ENCODE data around the gene TNNI3. TPM values are rescaled to one million over a fixed set of nuclear protein-coding genes. Genes with fewer than 3 reads are reported as not detected.

The TNNI3 gene
- total and polyA plus RNA-seq, 2 donors, result 0.14 to 0.75 TPM

- Histone ChIP-seq H3K27me3 (ENCODE audit: control insufficient read depth in 2 of 2, insufficient read depth in 1 of 2, low read length in 1 of 2) (peaks cover 0 to 12% of the 10 kb centered on the region in 2 donors), H3K4me1 (ENCODE audit: control insufficient read depth in 2 of 2, insufficient read depth in 2 of 2, low read length in 2 of 2) (peaks cover 14 to 35% of the 10 kb centered on the region in 2 donors), H3K4me3 (ENCODE audit: low read length in 2 of 2) (peak overlapping the region; percentile 68 to 79), H3K36me3 (ENCODE audit: control insufficient read depth in 2 of 2, insufficient read depth in 2 of 2, low read length in 1 of 2) (peaks cover 0 to 1% of the 10 kb centered on the region in 2 donors), H3K27ac (ENCODE audit: low read depth in 1 of 2, low read length in 1 of 2) (peak overlapping the region; percentile 28 to 32), H3K9me3 (ENCODE audit: control insufficient read depth in 2 of 2, insufficient read depth in 1 of 2, low read length in 1 of 2) (peaks cover 0 to 2% of the 10 kb centered on the region in 2 donors)
- under 1% methylated on average over 44 of the region's 44 CpGs for WGBS
- peak; percentile 84 to 97 (median 93) for DNase-seq (ENCODE audit: low read depth in 6 of 9, low spot score in 9 of 9)
Measured at GRCh38 chr19:55117663-55118391, 39.7 kb downstream of the TNNI3 start.

- DNase-seq (ENCODE audit: low read depth in 6 of 9, low spot score in 9 of 9), result no peak
- under 1% methylated on average over 97 of the region's 97 CpGs for WGBS
- H3K36me3 ChIP-seq (ENCODE audit: control insufficient read depth in 2 of 2, insufficient read depth in 2 of 2, low read length in 1 of 2), result peaks cover 0 to 9% of the 10 kb centered on the region in 2 donors
- peaks cover 0 to 9% of the 10 kb centered on the region in 2 donors for H3K27me3 ChIP-seq (ENCODE audit: control insufficient read depth in 2 of 2, insufficient read depth in 1 of 2, low read length in 1 of 2)
- peak within 1 kb of the TSS; percentile 55 to 66 for H3K27ac ChIP-seq (ENCODE audit: low read depth in 1 of 2, low read length in 1 of 2)
- H3K4me1 ChIP-seq (ENCODE audit: control insufficient read depth in 2 of 2, insufficient read depth in 2 of 2, low read length in 2 of 2), result peaks cover 14 to 35% of the 10 kb centered on the region in 2 donors
- peak within 1 kb of the TSS; percentile 78 to 79 for H3K4me3 ChIP-seq (ENCODE audit: low read length in 2 of 2)
- H3K9me3 ChIP-seq (ENCODE audit: control insufficient read depth in 2 of 2, insufficient read depth in 1 of 2, low read length in 1 of 2), result peaks cover 0 to 2% of the 10 kb centered on the region in 2 donors
Measured at GRCh38 chr19:55116859-55117662, 40.5 kb downstream of the TNNI3 start, which contains the start of gene PPP1R12C. PPP1R12C (minus strand) TSS chr19:55117637; CDS start chr19:55117543, 94 bp downstream.

- peaks cover 0 to 2% of the 10 kb centered on the region in 2 donors for H3K9me3 ChIP-seq (ENCODE audit: control insufficient read depth in 2 of 2, insufficient read depth in 1 of 2, low read length in 1 of 2)
- peaks cover 0 to 11% of the 10 kb centered on the region in 2 donors for H3K36me3 ChIP-seq (ENCODE audit: control insufficient read depth in 2 of 2, insufficient read depth in 2 of 2, low read length in 1 of 2)
- H3K4me3 ChIP-seq (ENCODE audit: low read length in 2 of 2), result peak overlapping the region; percentile 78 to 79
- peaks cover 14 to 35% of the 10 kb centered on the region in 2 donors for H3K4me1 ChIP-seq (ENCODE audit: control insufficient read depth in 2 of 2, insufficient read depth in 2 of 2, low read length in 2 of 2)
- peak in 2 of 9 donors; percentile 37 to 52 for DNase-seq (ENCODE audit: low read depth in 6 of 9, low spot score in 9 of 9)
- peak overlapping the region; percentile 55 to 58 for H3K27ac ChIP-seq (ENCODE audit: low read depth in 1 of 2, low read length in 1 of 2)
- WGBS, result 1% methylated on average over 25 of the region's 25 CpGs
- H3K27me3 ChIP-seq (ENCODE audit: control insufficient read depth in 2 of 2, insufficient read depth in 1 of 2, low read length in 1 of 2), result peaks cover 0 to 8% of the 10 kb centered on the region in 2 donors
Measured at GRCh38 chr19:55116232-55116858, 41.2 kb downstream of the TNNI3 start.

GRCh38 chr19:55115446-55116065, 42.0 kb downstream of the TNNI3 start:
- H3K36me3 ChIP-seq (ENCODE audit: control insufficient read depth in 2 of 2, insufficient read depth in 2 of 2, low read length in 1 of 2), result peaks cover 0 to 11% of the 10 kb centered on the region in 2 donors
- WGBS, result 86% methylated on average over 13 of the region's 13 CpGs
- peaks cover 0 to 8% of the 10 kb centered on the region in 2 donors for H3K27me3 ChIP-seq (ENCODE audit: control insufficient read depth in 2 of 2, insufficient read depth in 1 of 2, low read length in 1 of 2)
- H3K9me3 ChIP-seq (ENCODE audit: control insufficient read depth in 2 of 2, insufficient read depth in 1 of 2, low read length in 1 of 2), result peaks cover 0 to 2% of the 10 kb centered on the region in 2 donors
- H3K4me1 ChIP-seq (ENCODE audit: control insufficient read depth in 2 of 2, insufficient read depth in 2 of 2, low read length in 2 of 2), result peaks cover 14 to 35% of the 10 kb centered on the region in 2 donors
- H3K4me3 ChIP-seq (ENCODE audit: low read length in 2 of 2), result peak overlapping the region; percentile 78 to 79
- no peak overlapping the region for H3K27ac ChIP-seq (ENCODE audit: low read depth in 1 of 2, low read length in 1 of 2)
- DNase-seq (ENCODE audit: low read depth in 6 of 9, low spot score in 9 of 9), result no peak

- Histone ChIP-seq H3K9me3 (ENCODE audit: control insufficient read depth in 2 of 2, insufficient read depth in 1 of 2, low read length in 1 of 2) (peaks cover 0 to 2% of the 10 kb centered on the region in 2 donors), H3K27me3 (ENCODE audit: control insufficient read depth in 2 of 2, insufficient read depth in 1 of 2, low read length in 1 of 2) (peaks cover 0 to 8% of the 10 kb centered on the region in 2 donors), H3K4me3 (ENCODE audit: low read length in 2 of 2) (no peak overlapping the region), H3K27ac (ENCODE audit: low read depth in 1 of 2, low read length in 1 of 2) (no peak overlapping the region), H3K36me3 (ENCODE audit: control insufficient read depth in 2 of 2, insufficient read depth in 2 of 2, low read length in 1 of 2) (peaks cover 0 to 17% of the 10 kb centered on the region in 2 donors), H3K4me1 (ENCODE audit: control insufficient read depth in 2 of 2, insufficient read depth in 2 of 2, low read length in 2 of 2) (peaks cover 14 to 35% of the 10 kb centered on the region in 2 donors)
- DNase-seq (ENCODE audit: low read depth in 6 of 9, low spot score in 9 of 9), result no peak
- 98% methylated on average over 9 of the region's 9 CpGs for WGBS
Measured at GRCh38 chr19:55114566-55115145, 42.9 kb downstream of the TNNI3 start.

- no peak for DNase-seq (ENCODE audit: low read depth in 6 of 9, low spot score in 9 of 9)
- Histone ChIP-seq H3K27me3 (ENCODE audit: control insufficient read depth in 2 of 2, insufficient read depth in 1 of 2, low read length in 1 of 2) (peaks cover 0 to 5% of the 10 kb centered on the region in 2 donors), H3K27ac (ENCODE audit: low read depth in 1 of 2, low read length in 1 of 2) (no peak overlapping the region), H3K4me1 (ENCODE audit: control insufficient read depth in 2 of 2, insufficient read depth in 2 of 2, low read length in 2 of 2) (peaks cover 14 to 33% of the 10 kb centered on the region in 2 donors), H3K36me3 (ENCODE audit: control insufficient read depth in 2 of 2, insufficient read depth in 2 of 2, low read length in 1 of 2) (peaks cover 9 to 28% of the 10 kb centered on the region in 2 donors), H3K4me3 (ENCODE audit: low read length in 2 of 2) (no peak overlapping the region), H3K9me3 (ENCODE audit: control insufficient read depth in 2 of 2, insufficient read depth in 1 of 2, low read length in 1 of 2) (peaks cover 0 to 2% of the 10 kb centered on the region in 2 donors)
- 90% methylated on average over 12 of the region's 12 CpGs for WGBS
Measured at GRCh38 chr19:55113570-55114039, 43.9 kb downstream of the TNNI3 start.

GRCh38 chr19:55112777-55113569, 44.6 kb downstream of the TNNI3 start:
- DNase-seq (ENCODE audit: low read depth in 6 of 9, low spot score in 9 of 9), result no peak
- Histone ChIP-seq H3K36me3 (ENCODE audit: control insufficient read depth in 2 of 2, insufficient read depth in 2 of 2, low read length in 1 of 2) (peaks cover 9 to 28% of the 10 kb centered on the region in 2 donors), H3K4me1 (ENCODE audit: control insufficient read depth in 2 of 2, insufficient read depth in 2 of 2, low read length in 2 of 2) (peaks cover 10 to 26% of the 10 kb centered on the region in 2 donors), H3K27ac (ENCODE audit: low read depth in 1 of 2, low read length in 1 of 2) (no peak overlapping the region), H3K9me3 (ENCODE audit: control insufficient read depth in 2 of 2, insufficient read depth in 1 of 2, low read length in 1 of 2) (peaks cover 0 to 2% of the 10 kb centered on the region in 2 donors), H3K4me3 (ENCODE audit: low read length in 2 of 2) (no peak overlapping the region), H3K27me3 (ENCODE audit: control insufficient read depth in 2 of 2, insufficient read depth in 1 of 2, low read length in 1 of 2) (no peaks in the 10 kb centered on the region)
- whole genome bisulfite sequencing, result 91% methylated on average over 23 of the region's 23 CpGs
